IMR-90 (cell line): Measurements from ENCODE around the gene BROX. TPM values are rescaled to one million over a fixed set of nuclear protein-coding genes. Genes with fewer than 3 reads are reported as not detected.

Experiments
- ATAC-seq: fragments of 200-7000 bp; cut with Tn5 transposase; 2 replicates; pipeline ENCODE4 v1.9.1; 2020; ENCODE audit warnings: low read depth, mild to moderate bottlenecking, moderate library complexity
- BruUV-seq: library from RNA; stranded (reverse); fragments of 400-500 nt; replicated peaks from 2 replicates; lab custom pipeline; 2021; lab: Mats Ljungman, UMichigan
- CTCF ChIA-PET: fragments of 300-600 bp; formaldehyde crosslinking; extraction: SDS; loops from one replicate; lab custom pipeline; 2021; ENCODE audit warnings: antibody characterized with exemption; lab: Yijun Ruan, JAX
- POLR2A ChIA-PET: fragments of 300-600 bp; sonication (Branson Sonifier 250); formaldehyde crosslinking; loops from one replicate; lab custom pipeline; 2022; ENCODE audit warnings: antibody characterized with exemption; ENCODE audit not compliant: unreplicated experiment; lab: Charles Lee
- DNase-seq: peaks from one replicate; pipeline ENCODE4 v3.0.0; 2013
- H2AFZ ChIP-seq: replicated peaks from 2 replicates; pipeline ENCODE3; 2013; ENCODE audit warnings: low read length, mild to moderate bottlenecking; ENCODE audit not compliant: poor library complexity
- H2AK5ac ChIP-seq: 2 replicates; pipeline ENCODE4 v1.6.1; 2013; ENCODE audit warnings: low read depth, low read length, inconsistent platforms
- H2AK9ac ChIP-seq: replicated peaks from 2 replicates; pipeline ENCODE3; 2013; ENCODE audit warnings: mild to moderate bottlenecking, low read depth, low read length, moderate library complexity; ENCODE audit not compliant: poor library complexity
- H2BK120ac ChIP-seq: 2 replicates; pipeline ENCODE4 v1.6.1; 2013; ENCODE audit warnings: low read depth, low read length, inconsistent platforms
- H2BK15ac ChIP-seq: 3 replicates; pipeline ENCODE4 v1.6.1; 2013; ENCODE audit warnings: low read depth, low read length, inconsistent platforms
- H2BK20ac ChIP-seq: 2 replicates; pipeline ENCODE4 v1.6.1; 2013; ENCODE audit warnings: low read depth, mild to moderate bottlenecking, inconsistent platforms, low read length, moderate library complexity
- H2BK5ac ChIP-seq: 2 replicates; pipeline ENCODE4 v1.6.1; 2013; ENCODE audit warnings: mild to moderate bottlenecking, low read depth, low read length, inconsistent platforms; ENCODE audit not compliant: poor library complexity, severe bottlenecking
- H3K14ac ChIP-seq: replicated peaks from 2 replicates; pipeline ENCODE4 v1.6.1; 2013; ENCODE audit warnings: low read depth, low read length, inconsistent platforms
- H3K18ac ChIP-seq: 2 replicates; pipeline ENCODE4 v1.6.1; 2013; ENCODE audit warnings: low read depth, low read length, control low read depth
- H3K23ac ChIP-seq: 2 replicates; pipeline ENCODE4 v1.6.1; 2013; ENCODE audit warnings: low read depth, low read length, inconsistent platforms
- H3K27ac ChIP-seq: 2 replicates; pipeline ENCODE4 v1.5.1; 2013; ENCODE audit warnings: mild to moderate bottlenecking, control low read depth, low read length; ENCODE audit not compliant: insufficient read depth
- H3K27me3 ChIP-seq: 2 replicates; pipeline ENCODE4 v1.6.1; 2013; ENCODE audit warnings: low read length; ENCODE audit not compliant: control insufficient read depth, insufficient read depth
- H3K36me3 ChIP-seq: 2 replicates; pipeline ENCODE4 v1.6.1; 2013; ENCODE audit warnings: low read length, mixed read lengths; ENCODE audit not compliant: control insufficient read depth, insufficient read depth
- H3K4ac ChIP-seq: 2 replicates; pipeline ENCODE4 v1.6.1; 2013; ENCODE audit warnings: low read depth, low read length, inconsistent platforms
- H3K4me1 ChIP-seq: 2 replicates; pipeline ENCODE4 v1.6.1; 2013; ENCODE audit warnings: low read length, mixed read lengths; ENCODE audit not compliant: control insufficient read depth, insufficient read depth
- H3K4me2 ChIP-seq: 2 replicates; pipeline ENCODE4 v1.6.1; 2013; ENCODE audit warnings: low read depth, mild to moderate bottlenecking, control low read depth, low read length, moderate library complexity
- H3K4me3 ChIP-seq: 2 replicates; pipeline ENCODE4 v1.5.1; 2013; ENCODE audit warnings: low read depth, mild to moderate bottlenecking, control low read depth, low read length, moderate library complexity; ENCODE audit not compliant: insufficient read depth
- H3K56ac ChIP-seq: 2 replicates; pipeline ENCODE4 v1.6.1; 2013; ENCODE audit warnings: low read length, inconsistent platforms; ENCODE audit not compliant: insufficient read depth; ENCODE audit errors: extremely low read depth
- H3K79me1 ChIP-seq, 2 experiments: 2 replicates each; pipeline ENCODE4 v1.6.1; 2013; ENCODE audit warnings: low read length in 2 of 2, inconsistent platforms in 1 of 2, low read depth in 1 of 2
- H3K9ac ChIP-seq: 2 replicates; pipeline ENCODE4 v1.6.1; 2013; ENCODE audit warnings: low read depth, low read length, control low read depth
- H3K9me1 ChIP-seq: 2 replicates; pipeline ENCODE4 v1.6.1; 2013; ENCODE audit warnings: low read length, inconsistent platforms; ENCODE audit not compliant: insufficient read depth
- H3K9me3 ChIP-seq: 2 replicates; pipeline ENCODE4 v1.6.1; 2013; ENCODE audit warnings: low read length; ENCODE audit not compliant: control insufficient read depth, insufficient read depth
- H4K20me1 ChIP-seq: 2 replicates; pipeline ENCODE4 v1.6.1; 2013; ENCODE audit warnings: low read length, inconsistent platforms; ENCODE audit not compliant: insufficient read depth
- H4K5ac ChIP-seq: 2 replicates; pipeline ENCODE4 v1.6.1; 2013; ENCODE audit warnings: mild to moderate bottlenecking, low read depth, low read length, control low read depth
- H4K8ac ChIP-seq, 2 experiments: 2 replicates each; pipeline ENCODE4 v1.6.1; 2013; ENCODE audit warnings: low read depth in 2 of 2, low read length in 2 of 2, control low read depth in 1 of 2, inconsistent platforms in 1 of 2
- H4K91ac ChIP-seq: 2 replicates; pipeline ENCODE4 v1.6.1; 2013; ENCODE audit warnings: low read depth, low read length, inconsistent platforms; ENCODE audit not compliant: insufficient read depth
- BHLHE40 ChIP-seq: fragments of 150-350 bp; IDR thresholded peaks from 2 replicates; pipeline ENCODE4 v1.6.1; 2016; ENCODE audit warnings: mild to moderate bottlenecking, low read depth, low read length
- CEBPB ChIP-seq: IDR thresholded peaks from 2 replicates; pipeline ENCODE4 v1.6.1; 2012; ENCODE audit warnings: low read depth, low read length, improper control_type of control experiment
- CHD1 ChIP-seq: IDR thresholded peaks from 2 replicates; pipeline ENCODE4 v1.6.1; 2012; ENCODE audit warnings: low read depth, low read length, improper control_type of control experiment
- ELK1 ChIP-seq: fragments of 150-350 bp; IDR thresholded peaks from 2 replicates; pipeline ENCODE4 v1.6.1; 2016; ENCODE audit warnings: low read depth, mild to moderate bottlenecking, low read length, moderate library complexity, borderline replicate concordance
- FOS ChIP-seq: fragments of 150-350 bp; IDR thresholded peaks from 2 replicates; pipeline ENCODE4 v1.6.1; 2016; ENCODE audit warnings: low read depth, low read length
- MAFK ChIP-seq: IDR thresholded peaks from 2 replicates; pipeline ENCODE4 v1.6.1; 2012; ENCODE audit warnings: low read depth, low read length, improper control_type of control experiment
- MAZ ChIP-seq: IDR thresholded peaks from 2 replicates; pipeline ENCODE4 v1.6.1; 2012; ENCODE audit warnings: low read depth, mild to moderate bottlenecking, low read length, improper control_type of control experiment, moderate library complexity, borderline replicate concordance
- MXI1 ChIP-seq: IDR thresholded peaks from 2 replicates; pipeline ENCODE4 v1.6.1; 2012; ENCODE audit warnings: low read depth, mild to moderate bottlenecking, low read length, moderate library complexity, borderline replicate concordance
- NFE2L2 ChIP-seq: fragments of 150-350 bp; IDR thresholded peaks from 2 replicates; pipeline ENCODE4 v1.6.1; 2016; ENCODE audit warnings: low read depth, mild to moderate bottlenecking, low read length
- POLR2A ChIP-seq: IDR thresholded peaks from 2 replicates; pipeline ENCODE4 v1.6.1; 2012; ENCODE audit warnings: mild to moderate bottlenecking, low read depth, low read length
- RAD21 ChIP-seq: IDR thresholded peaks from 2 replicates; pipeline ENCODE4 v1.6.1; 2012; ENCODE audit warnings: low read length, improper control_type of control experiment
- RCOR1 ChIP-seq: IDR thresholded peaks from 2 replicates; pipeline ENCODE4 v1.6.1; 2012; ENCODE audit warnings: mild to moderate bottlenecking, low read length, improper control_type of control experiment; ENCODE audit not compliant: insufficient replicate concordance
- RFX5 ChIP-seq: IDR thresholded peaks from 2 replicates; pipeline ENCODE4 v1.8.0; 2012; ENCODE audit warnings: low read depth, mild to moderate bottlenecking, low read length, moderate library complexity
- SMC3 ChIP-seq: fragments of 150-350 bp; IDR thresholded peaks from 2 replicates; pipeline ENCODE4 v1.6.1; 2016; ENCODE audit warnings: low read depth, mild to moderate bottlenecking, antibody characterized with exemption, low read length, moderate library complexity
- USF2 ChIP-seq: fragments of 150-350 bp; IDR thresholded peaks from 2 replicates; pipeline ENCODE4 v1.6.1; 2017; ENCODE audit warnings: mild to moderate bottlenecking, antibody characterized with exemption, low read length, low read depth
- WGBS, 2 experiments: methylation state at CpG; one replicate each; pipeline versions ENCODE4 v1.1.5 to v1.1.7; 2013; ENCODE audit warnings: missing lambda C conversion rate in 2 of 2; ENCODE audit not compliant: insufficient read length in 1 of 2; ENCODE audit errors: extremely low coverage in 2 of 2; 5-methylcytosine and 5-hydroxymethylcytosine counted together
- dilution Hi-C: fragments of 300-500 bp; cut with HindIII; formaldehyde crosslinking; loops from one replicate; pipeline ENCODE4 v1.14.3; 2018; ENCODE audit warnings: low sequenced_read_pairs; ENCODE audit not compliant: unreplicated experiment
- in situ Hi-C: fragments of 300-500 bp; cut with MboI; formaldehyde crosslinking; loops from 3 replicates; pipeline ENCODE4 v1.14.3; 2019; ENCODE audit warnings: low sequenced_read_pairs, inconsistent platforms, mixed read lengths
- intact Hi-C: fragments of 100-400 bp; cut with micrococcal nuclease; formaldehyde crosslinking; loops from 2 replicates; pipeline ENCODE4 v1.10.0; 2022
- polyA plus RNA-seq, 3 experiments: library from polyadenylated mRNA; depleted of rRNA; stranded (reverse); fragments of >200 nt; gene quantifications; 2 replicates each; pipeline ENCODE4 v1.2.3, GENCODE V29; 2012; ENCODE audit warnings: low replicate concordance in 1 of 3
- total RNA-seq: library from RNA; depleted of rRNA; stranded (reverse); fragments of >200 nt; gene quantifications from 2 replicates; pipeline ENCODE4 v1.2.3, GENCODE V29; 2012
- TF ChIP-seq, protein P1 (sequence below): conservative IDR thresholded peaks from 2 replicates; pipeline ENCODE4 v1.5.1; 2012; ENCODE audit warnings: mild to moderate bottlenecking, low read depth, low read length, improper control_type of control experiment

The BROX gene
- total and polyA plus RNA-seq, 2 of the 4 experiments (the other 2 are of a cell fraction) = 6.8 to 43.4 TPM

- ChIA-PET POLR2A (no interaction called here), CTCF (interaction anchor here (1.0 kb wide), 1 partner anchor 9 kb away, joined by 3 read pairs; no protein-coding TSS in a partner anchor)
- in situ Hi-C loops = no loop called here
- Histone ChIP-seq H3K56ac (no peak overlapping the region), H3K18ac (no peak overlapping the region), H2BK120ac (no peak overlapping the region), H3K9me1 (no peaks in the 10 kb centered on the region; the same call in 1 of the 2 replicates), H2BK20ac (no peak overlapping the region), H2AFZ (no peak overlapping the region), H2BK15ac (no peak overlapping the region), H4K5ac (no peak overlapping the region), H3K36me3 (peaks cover 6% of the 10 kb centered on the region; the same call in 1 of the 2 replicates), H2BK5ac (no peak overlapping the region), H3K14ac (no peak overlapping the region), H3K27me3 (no peaks in the 10 kb centered on the region), H3K4me1 (no peaks in the 10 kb centered on the region), H3K27ac (no peak overlapping the region), H3K9ac (no peak overlapping the region), H4K91ac (no peak overlapping the region), H2AK9ac (no peak overlapping the region), H3K4me3 (no peak overlapping the region), H3K79me1 (peaks cover 14 to 37% of the 10 kb centered on the region in 2 experiments), H3K4ac (no peak overlapping the region), H3K23ac (no peak overlapping the region), H3K4me2 (no peak overlapping the region), H4K20me1 (no peaks in the 10 kb centered on the region), H3K9me3 (no peaks in the 10 kb centered on the region), H4K8ac (no peak overlapping the region; a peak in 1 of 4 replicates), H2AK5ac (no peak overlapping the region)
- no TSS peak for BruUV-seq
- no CpG with 5 or more reads among the region's 5 CpGs for WGBS, 2 experiments
- TF ChIP-seq MAFK (no peak), MXI1 (no peak), FOS (no peak), USF2 (no peak), NFE2L2 (no peak), RAD21 (no peak), CEBPB (no peak), BHLHE40 (no peak), CHD1 (no peak), ELK1 (no peak), RFX5 (no peak), POLR2A (no peak), SMC3 (no peak), RCOR1 (no peak), MAZ (no peak)
- TF ChIP-seq, protein P1, sequence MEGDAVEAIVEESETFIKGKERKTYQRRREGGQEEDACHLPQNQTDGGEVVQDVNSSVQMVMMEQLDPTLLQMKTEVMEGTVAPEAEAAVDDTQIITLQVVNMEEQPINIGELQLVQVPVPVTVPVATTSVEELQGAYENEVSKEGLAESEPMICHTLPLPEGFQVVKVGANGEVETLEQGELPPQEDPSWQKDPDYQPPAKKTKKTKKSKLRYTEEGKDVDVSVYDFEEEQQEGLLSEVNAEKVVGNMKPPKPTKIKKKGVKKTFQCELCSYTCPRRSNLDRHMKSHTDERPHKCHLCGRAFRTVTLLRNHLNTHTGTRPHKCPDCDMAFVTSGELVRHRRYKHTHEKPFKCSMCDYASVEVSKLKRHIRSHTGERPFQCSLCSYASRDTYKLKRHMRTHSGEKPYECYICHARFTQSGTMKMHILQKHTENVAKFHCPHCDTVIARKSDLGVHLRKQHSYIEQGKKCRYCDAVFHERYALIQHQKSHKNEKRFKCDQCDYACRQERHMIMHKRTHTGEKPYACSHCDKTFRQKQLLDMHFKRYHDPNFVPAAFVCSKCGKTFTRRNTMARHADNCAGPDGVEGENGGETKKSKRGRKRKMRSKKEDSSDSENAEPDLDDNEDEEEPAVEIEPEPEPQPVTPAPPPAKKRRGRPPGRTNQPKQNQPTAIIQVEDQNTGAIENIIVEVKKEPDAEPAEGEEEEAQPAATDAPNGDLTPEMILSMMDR = no peak
- intact Hi-C loops = no loop called here
- DNase-seq (no peak), ATAC-seq (no peak)
- dilution Hi-C loops = no loop called here
Measured at GRCh38 chr1:222694927-222695326, 17.4 kb upstream of the BROX start.
